Measurements from ENCODE around the gene RBMS3.

DNA sequence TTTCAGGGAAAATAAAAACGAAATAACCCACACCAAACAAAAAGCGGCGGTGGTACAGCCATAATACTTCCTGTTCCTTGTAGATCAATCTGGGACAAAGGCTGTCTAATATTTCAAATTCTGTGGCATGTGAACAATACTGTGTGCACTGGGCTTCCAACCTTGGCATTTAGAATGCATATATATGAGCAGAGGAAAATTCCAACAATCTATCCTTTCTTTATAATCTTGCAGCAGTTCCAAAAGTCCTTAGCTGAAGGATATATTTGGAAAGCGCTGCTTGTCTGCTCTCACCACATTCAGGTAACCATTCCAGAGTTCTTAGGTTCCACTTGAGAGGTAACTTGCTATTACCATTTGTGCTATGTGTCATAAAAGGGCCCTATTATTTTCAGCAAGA, 231.8 kb downstream of the RBMS3 start:
- TF ChIP-seq, protein P1, sequence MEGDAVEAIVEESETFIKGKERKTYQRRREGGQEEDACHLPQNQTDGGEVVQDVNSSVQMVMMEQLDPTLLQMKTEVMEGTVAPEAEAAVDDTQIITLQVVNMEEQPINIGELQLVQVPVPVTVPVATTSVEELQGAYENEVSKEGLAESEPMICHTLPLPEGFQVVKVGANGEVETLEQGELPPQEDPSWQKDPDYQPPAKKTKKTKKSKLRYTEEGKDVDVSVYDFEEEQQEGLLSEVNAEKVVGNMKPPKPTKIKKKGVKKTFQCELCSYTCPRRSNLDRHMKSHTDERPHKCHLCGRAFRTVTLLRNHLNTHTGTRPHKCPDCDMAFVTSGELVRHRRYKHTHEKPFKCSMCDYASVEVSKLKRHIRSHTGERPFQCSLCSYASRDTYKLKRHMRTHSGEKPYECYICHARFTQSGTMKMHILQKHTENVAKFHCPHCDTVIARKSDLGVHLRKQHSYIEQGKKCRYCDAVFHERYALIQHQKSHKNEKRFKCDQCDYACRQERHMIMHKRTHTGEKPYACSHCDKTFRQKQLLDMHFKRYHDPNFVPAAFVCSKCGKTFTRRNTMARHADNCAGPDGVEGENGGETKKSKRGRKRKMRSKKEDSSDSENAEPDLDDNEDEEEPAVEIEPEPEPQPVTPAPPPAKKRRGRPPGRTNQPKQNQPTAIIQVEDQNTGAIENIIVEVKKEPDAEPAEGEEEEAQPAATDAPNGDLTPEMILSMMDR (conservative IDR thresholded peaks at IDR 0.05; ENCODE audit: low read length) = no peak
- no peak for TF ChIP-seq EZH2phosphoT487 (IDR thresholded peaks at IDR 0.05; ENCODE audit: borderline replicate concordance, low read depth, low read length)

Measured in OCI-LY7 (cell line).